Measurements from ENCODE around the gene TP53.

The TP53 gene

DNA sequence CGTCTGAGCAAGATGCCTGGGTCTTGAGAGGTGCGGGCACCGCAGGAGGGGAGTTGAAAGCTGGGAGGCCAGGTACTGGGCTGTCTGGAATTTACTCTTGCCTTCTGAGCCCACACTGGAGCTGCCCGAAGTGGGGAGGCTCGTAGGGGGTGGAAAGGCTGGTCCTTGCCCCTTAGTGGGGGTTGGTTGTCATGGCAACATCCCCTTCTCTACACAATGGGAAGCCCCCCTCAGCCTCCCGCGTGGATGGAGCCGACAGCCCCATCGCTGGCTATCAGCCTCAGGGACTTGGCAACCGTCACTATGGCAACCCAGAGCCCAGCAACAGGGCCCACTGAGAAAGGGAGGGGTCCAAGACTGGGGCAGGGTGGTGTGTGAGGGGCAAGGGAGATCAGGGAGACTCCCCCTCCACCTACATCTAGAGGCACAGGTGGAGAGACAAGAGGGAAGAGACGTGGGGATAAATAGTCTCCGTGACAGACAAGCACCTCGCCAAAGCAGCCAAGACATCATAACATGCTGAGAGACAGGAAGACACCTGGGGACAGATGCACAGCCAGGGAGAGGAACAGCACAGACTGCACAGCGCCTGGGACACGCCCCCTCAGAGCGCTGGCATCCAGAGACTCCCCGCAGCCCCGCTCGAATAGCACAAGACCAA lies 25.0 kb upstream of the TP53 start:
- DNase-seq (ENCODE audit: low read depth), result no peak
- TF ChIP-seq, protein P1, sequence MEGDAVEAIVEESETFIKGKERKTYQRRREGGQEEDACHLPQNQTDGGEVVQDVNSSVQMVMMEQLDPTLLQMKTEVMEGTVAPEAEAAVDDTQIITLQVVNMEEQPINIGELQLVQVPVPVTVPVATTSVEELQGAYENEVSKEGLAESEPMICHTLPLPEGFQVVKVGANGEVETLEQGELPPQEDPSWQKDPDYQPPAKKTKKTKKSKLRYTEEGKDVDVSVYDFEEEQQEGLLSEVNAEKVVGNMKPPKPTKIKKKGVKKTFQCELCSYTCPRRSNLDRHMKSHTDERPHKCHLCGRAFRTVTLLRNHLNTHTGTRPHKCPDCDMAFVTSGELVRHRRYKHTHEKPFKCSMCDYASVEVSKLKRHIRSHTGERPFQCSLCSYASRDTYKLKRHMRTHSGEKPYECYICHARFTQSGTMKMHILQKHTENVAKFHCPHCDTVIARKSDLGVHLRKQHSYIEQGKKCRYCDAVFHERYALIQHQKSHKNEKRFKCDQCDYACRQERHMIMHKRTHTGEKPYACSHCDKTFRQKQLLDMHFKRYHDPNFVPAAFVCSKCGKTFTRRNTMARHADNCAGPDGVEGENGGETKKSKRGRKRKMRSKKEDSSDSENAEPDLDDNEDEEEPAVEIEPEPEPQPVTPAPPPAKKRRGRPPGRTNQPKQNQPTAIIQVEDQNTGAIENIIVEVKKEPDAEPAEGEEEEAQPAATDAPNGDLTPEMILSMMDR (conservative IDR thresholded peaks at IDR 0.05; ENCODE audit: low read depth, low read length), result no peak
- H3K4me3 ChIP-seq (ENCODE audit: low read length), result no peak overlapping the region

DNA sequence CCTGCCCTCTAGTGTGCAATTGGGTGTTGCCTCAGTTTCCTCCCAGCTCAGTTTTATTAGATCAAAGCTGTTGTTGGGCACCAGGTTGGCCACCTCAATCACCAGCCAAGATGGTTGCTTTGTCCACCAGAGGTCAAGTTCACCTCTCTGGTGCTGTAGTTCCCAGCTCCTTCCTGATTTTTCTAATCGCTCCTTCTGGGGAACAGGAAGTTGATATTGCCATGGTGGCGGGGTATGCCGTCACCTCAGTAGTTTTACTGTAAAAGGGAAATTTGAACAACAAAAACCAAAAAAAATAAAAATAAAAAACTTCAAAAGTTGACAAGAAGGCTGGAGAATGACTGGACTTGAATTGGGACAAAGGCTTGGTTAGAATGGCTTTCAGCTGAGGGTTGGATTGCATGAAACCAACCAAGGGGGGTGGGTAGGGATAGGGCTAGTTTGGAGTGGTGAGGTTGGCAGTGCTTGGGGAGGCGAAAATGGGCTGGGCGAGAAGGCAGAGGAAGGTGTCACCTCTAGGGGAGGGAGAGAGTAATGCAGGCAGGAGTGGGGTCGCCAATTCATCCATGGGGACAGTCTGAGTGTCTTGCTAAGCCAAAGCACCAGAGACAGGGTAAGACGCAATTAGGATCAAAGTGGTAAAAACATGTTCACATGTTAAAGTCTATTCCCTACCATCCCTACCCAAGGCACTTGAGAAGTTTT lies 23.9 kb upstream of the TP53 start:
- DNase-seq (ENCODE audit: low read depth), result no peak
- TF ChIP-seq, protein P1 (conservative IDR thresholded peaks at IDR 0.05; ENCODE audit: low read depth, low read length), result peak; percentile 19

DNA sequence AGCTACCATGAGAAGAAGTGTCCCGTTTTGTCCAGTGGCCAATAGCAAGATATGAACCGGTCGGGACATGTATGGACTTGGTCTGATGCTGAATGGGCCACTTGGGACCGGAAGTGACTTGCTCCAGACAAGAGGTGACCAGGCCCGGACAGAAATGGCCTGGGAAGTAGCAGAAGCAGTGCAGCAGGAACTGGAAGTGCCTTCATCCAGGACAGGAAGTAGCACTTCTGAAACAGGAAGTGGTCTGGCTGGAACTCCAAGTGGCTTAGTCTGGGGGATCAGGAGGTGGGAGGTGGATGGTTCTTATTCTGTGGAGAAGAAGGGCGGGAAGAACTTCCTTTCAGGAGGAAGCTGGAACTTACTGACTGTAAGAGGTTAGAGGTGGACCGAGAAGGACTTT lies 23.0 kb upstream of the TP53 start:
- no peak overlapping the region for H3K4me3 ChIP-seq (ENCODE audit: low read length)

More for the DNA sequence above, 23.9 kb upstream of the TP53 start:
- no peak overlapping the region for H3K4me3 ChIP-seq (ENCODE audit: low read length)

DNA sequence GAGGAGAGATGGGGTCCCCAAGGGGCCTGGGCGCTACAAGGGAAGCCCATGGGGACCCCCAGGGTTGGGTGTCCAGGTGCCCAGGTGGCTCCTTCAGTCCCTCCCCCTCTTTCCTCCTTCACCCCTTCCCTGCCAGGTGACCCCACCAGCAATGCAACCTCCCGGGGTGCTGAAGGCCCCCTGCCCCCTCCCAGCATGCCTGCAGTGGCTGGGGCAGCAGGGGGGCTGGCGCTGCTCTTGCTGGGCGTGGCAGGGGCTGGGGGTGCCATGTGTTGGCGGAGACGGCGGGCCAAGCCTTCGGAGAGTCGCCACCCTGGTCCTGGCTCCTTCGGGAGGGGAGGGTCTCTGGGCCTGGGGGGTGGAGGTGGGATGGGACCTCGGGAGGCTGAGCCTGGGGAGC lies 21.7 kb upstream of the TP53 start:
- no peak for DNase-seq (ENCODE audit: low read depth)
- no peak overlapping the region for H3K4me3 ChIP-seq (ENCODE audit: low read length)
- TF ChIP-seq, protein P1 (conservative IDR thresholded peaks at IDR 0.05; ENCODE audit: low read depth, low read length), result no peak

More for the DNA sequence above, 23.0 kb upstream of the TP53 start:
- TF ChIP-seq, protein P1 (conservative IDR thresholded peaks at IDR 0.05; ENCODE audit: low read depth, low read length), result no peak
- no peak for DNase-seq (ENCODE audit: low read depth)

GRCh38 chr17:7707858-7708750 lies 20.8 kb upstream of the TP53 start:
- H3K4me3 ChIP-seq (ENCODE audit: low read length), result no peak overlapping the region
- DNase-seq (ENCODE audit: low read depth), result no peak
- TF ChIP-seq, protein P1 (conservative IDR thresholded peaks at IDR 0.05; ENCODE audit: low read depth, low read length), result no peak

- TF ChIP-seq, protein P1 (conservative IDR thresholded peaks at IDR 0.05; ENCODE audit: low read depth, low read length), result no peak
- H3K4me3 ChIP-seq (ENCODE audit: low read length), result no peak overlapping the region
These were observed 20.2 kb upstream of the TP53 start for GRCh38 chr17:7707446-7707845.

More at GRCh38 chr17:7707446-7707845, 20.2 kb upstream of the TP53 start:
- DNase-seq (ENCODE audit: low read depth), result no peak

Measured in retinal pigment epithelial cell (primary cell).